Kidney epithelial cell (primary cell): ENCODE results near the gene COA1. TPM values are rescaled to one million over a fixed set of nuclear protein-coding genes. Genes with fewer than 3 reads are reported as not detected.
"Not testable (repeated sequence)": the region's sequence is repeated elsewhere in the genome, so short reads cannot be mapped to it uniquely, and the experiment has no call there.

Source experiments
- DNase-seq: peaks from one replicate; pipeline ENCODE4 v3.0.0-alpha.2; 2010; ENCODE audit warnings: low read depth
- H3K27me3 ChIP-seq: 2 replicates; pipeline ENCODE4 v1.6.0; 2011; ENCODE audit warnings: low read length; ENCODE audit not compliant: control insufficient read depth, insufficient read depth
- H3K36me3 ChIP-seq: 2 replicates; pipeline ENCODE4 v1.5.1; 2011; ENCODE audit warnings: low read length; ENCODE audit not compliant: control insufficient read depth, insufficient read depth
- H3K4me3 ChIP-seq: 2 replicates; pipeline ENCODE4 v1.5.1; 2011; ENCODE audit warnings: low read depth, mild to moderate bottlenecking, control low read depth, low read length
- total RNA-seq: library from RNA; depleted of rRNA; stranded (reverse); fragments of >200 nt; gene quantifications from 2 replicates; pipeline ENCODE4 v1.2.3, GENCODE V29; 2015
- TF ChIP-seq, protein P1 (sequence below): IDR thresholded peaks from 2 replicates; pipeline ENCODE4 v1.5.1; 2011; ENCODE audit warnings: mild to moderate bottlenecking, moderate library complexity, low read length, control low read depth, inconsistent platforms; ENCODE audit not compliant: insufficient read depth, poor library complexity, severe bottlenecking

The COA1 gene
- total RNA-seq, 1 donor from 2014 or later, result 67.1 TPM

GRCh38 chr7:43679210-43680068, 49.9 kb downstream of the COA1 start:
- Histone ChIP-seq H3K36me3 (no peaks in the 10 kb centered on the region), H3K4me3 (no peak overlapping the region), H3K27me3 (no peaks in the 10 kb centered on the region)
- TF ChIP-seq, protein P1, sequence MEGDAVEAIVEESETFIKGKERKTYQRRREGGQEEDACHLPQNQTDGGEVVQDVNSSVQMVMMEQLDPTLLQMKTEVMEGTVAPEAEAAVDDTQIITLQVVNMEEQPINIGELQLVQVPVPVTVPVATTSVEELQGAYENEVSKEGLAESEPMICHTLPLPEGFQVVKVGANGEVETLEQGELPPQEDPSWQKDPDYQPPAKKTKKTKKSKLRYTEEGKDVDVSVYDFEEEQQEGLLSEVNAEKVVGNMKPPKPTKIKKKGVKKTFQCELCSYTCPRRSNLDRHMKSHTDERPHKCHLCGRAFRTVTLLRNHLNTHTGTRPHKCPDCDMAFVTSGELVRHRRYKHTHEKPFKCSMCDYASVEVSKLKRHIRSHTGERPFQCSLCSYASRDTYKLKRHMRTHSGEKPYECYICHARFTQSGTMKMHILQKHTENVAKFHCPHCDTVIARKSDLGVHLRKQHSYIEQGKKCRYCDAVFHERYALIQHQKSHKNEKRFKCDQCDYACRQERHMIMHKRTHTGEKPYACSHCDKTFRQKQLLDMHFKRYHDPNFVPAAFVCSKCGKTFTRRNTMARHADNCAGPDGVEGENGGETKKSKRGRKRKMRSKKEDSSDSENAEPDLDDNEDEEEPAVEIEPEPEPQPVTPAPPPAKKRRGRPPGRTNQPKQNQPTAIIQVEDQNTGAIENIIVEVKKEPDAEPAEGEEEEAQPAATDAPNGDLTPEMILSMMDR, result no peak
- no peak for DNase-seq

GRCh38 chr7:43678315-43678714, 51.0 kb downstream of the COA1 start:
- Histone ChIP-seq H3K36me3 (no peaks in the 10 kb centered on the region), H3K27me3 (no peaks in the 10 kb centered on the region), H3K4me3 (no peak overlapping the region)
- DNase-seq, result no peak
- TF ChIP-seq, protein P1, result no peak

DNA sequence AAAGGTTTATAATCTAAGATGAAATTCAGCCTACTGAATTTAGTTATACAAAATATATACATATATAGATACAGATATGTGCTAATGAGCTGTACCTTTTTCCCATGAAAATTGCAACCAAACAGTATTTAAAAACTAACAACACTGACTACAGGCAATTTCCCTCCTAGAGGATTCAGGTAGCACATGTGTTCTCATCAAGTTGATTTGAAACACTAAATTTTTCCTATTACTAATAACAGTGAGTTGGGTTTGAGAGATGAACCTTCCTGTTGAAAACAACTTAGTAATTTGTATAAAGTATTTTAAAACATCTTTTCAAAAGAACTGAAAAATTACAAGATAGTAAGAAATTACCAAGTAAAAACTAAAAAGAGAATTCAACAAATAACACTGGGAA, 51.5 kb downstream of the COA1 start:
- H3K27me3 ChIP-seq, result no peaks in the 10 kb centered on the region
- no peak for DNase-seq
- no peak overlapping the region for H3K4me3 ChIP-seq
- no peaks in the 10 kb centered on the region for H3K36me3 ChIP-seq
- TF ChIP-seq, protein P1, result no peak

DNA sequence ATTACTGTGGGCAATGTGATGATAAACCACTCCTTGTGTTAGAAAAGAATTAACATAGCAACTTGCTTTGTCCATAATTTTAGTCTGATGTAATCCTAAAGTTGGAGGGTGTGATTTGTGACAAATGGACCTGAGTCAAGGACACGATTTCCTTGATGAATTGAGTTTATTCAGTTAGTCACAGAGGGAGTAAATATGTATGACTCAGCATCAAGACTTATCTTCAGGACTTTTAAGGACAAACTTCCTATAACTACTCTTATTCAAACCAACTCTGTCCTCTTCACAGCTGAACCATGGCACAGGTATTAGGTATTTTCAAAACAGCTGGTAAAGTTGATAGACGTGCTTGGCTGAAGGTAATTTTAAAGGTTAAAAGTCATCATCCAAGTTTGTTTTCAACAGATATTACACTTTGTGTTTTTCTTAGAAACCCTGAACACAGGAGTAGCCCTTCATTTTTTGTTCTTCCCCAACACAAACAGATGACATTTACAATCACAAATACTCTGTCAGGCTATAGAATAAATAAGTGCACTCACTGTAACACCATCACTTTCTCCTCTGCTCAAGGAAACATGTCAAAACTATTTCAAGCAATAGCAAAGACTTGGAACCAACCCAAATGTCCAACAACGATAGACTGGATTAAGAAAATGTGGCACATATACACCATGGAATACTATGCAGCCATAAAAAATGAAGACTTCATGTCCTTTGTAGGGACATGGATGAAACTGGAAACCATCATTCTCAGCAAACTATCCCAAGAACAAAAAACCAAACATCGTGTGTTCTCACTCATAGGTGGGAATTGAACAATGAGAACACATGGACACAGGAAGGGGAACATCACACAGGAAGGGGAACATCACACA, 54.5 kb downstream of the COA1 start:
- Histone ChIP-seq H3K27me3 (no peaks in the 10 kb centered on the region), H3K4me3 (no peak overlapping the region), H3K36me3 (no peaks in the 10 kb centered on the region)
- DNase-seq, result peak; percentile 93
- TF ChIP-seq, protein P1, result no peak

- not testable (repeated sequence) for DNase-seq, H3K27me3 ChIP-seq, H3K4me3 ChIP-seq, H3K36me3 ChIP-seq
These were observed 55.9 kb downstream of the COA1 start for GRCh38 chr7:43673243-43673976.

DNA sequence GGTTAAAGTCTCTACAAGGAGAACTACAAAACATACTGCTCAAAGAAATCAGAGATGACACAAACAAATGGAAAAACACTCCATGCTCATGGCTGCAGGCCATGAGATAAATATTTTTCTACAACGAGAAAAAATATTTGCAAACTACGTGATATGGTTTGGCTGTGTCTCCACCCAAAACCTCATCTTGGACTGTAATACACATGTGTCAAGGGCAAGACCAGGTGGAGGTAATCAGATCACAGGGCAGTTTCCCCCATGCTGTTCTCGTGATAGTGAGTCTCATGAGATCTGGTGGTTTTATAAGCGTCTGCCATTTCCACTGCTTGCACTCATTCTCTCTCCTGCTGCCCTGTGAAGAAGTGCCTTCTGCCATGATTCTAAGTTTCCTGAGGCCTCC, 57.8 kb downstream of the COA1 start:
- TF ChIP-seq, protein P1, result no peak
- no peaks in the 10 kb centered on the region for H3K36me3 ChIP-seq
- no peaks in the 10 kb centered on the region for H3K27me3 ChIP-seq
- no peak overlapping the region for H3K4me3 ChIP-seq
- DNase-seq, result no peak
